H54 (cell line): ENCODE measurements around the gene BMP7.
"Not testable (repeated sequence)": the region's sequence is repeated elsewhere in the genome, so short reads cannot be mapped to it uniquely, and the experiment has no call there.

Experiments used
- DNase-seq: peaks from one replicate; pipeline ENCODE4 v3.0.0; 2011; ENCODE audit warnings: low spot score, mixed read lengths; ENCODE audit not compliant: insufficient read length
- FAIRE-seq: peaks from 3 replicates; lab custom pipeline; 2011; peaks lifted over from hg19 to GRCh38; lab: Jason Lieb, UNC
- POLR2A ChIP-seq: IDR thresholded peaks from 2 replicates; pipeline ENCODE4 v1.6.1; 2011; ENCODE audit warnings: low read depth, mild to moderate bottlenecking, low read length

BMP7 gene

DNA sequence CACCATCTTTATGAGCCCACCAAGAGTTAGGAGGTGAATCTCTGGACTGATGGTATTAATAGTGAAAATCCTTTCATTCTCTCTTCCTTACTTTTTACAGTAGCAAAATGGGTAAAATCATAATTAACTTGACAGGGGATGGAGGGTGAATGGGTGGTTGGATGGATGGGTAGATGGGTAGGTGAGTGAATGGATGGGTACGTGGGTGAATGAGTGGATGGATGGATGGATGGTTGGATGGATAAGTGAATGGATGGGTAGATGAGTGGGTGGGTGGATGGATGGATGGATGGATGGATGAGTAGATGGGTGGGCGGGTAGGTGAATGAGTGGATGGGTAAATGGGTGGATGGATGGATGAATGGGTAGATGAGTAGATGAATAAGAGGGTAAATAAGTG is 63.2 kb downstream of the BMP7 start:
- no peak for FAIRE-seq
- DNase-seq: no peak
- no peak for TF ChIP-seq POLR2A

GRCh38 chr20:57202309-57202708 is 64.1 kb downstream of the BMP7 start:
- TF ChIP-seq POLR2A: no peak
- FAIRE-seq (no peak), DNase-seq (no peak)

- DNase-seq: no peak
- FAIRE-seq: no peak
- TF ChIP-seq POLR2A: no peak
These were observed 65.4 kb downstream of the BMP7 start for GRCh38 chr20:57200882-57201695.

- FAIRE-seq: no peak
- no peak for DNase-seq
- TF ChIP-seq POLR2A: no peak
These were observed 66.6 kb downstream of the BMP7 start for GRCh38 chr20:57199656-57200405.

- DNase-seq: peak; percentile 29
- no peak for FAIRE-seq
- TF ChIP-seq POLR2A: no peak
These were observed 68.0 kb downstream of the BMP7 start for GRCh38 chr20:57198132-57199072.

DNA sequence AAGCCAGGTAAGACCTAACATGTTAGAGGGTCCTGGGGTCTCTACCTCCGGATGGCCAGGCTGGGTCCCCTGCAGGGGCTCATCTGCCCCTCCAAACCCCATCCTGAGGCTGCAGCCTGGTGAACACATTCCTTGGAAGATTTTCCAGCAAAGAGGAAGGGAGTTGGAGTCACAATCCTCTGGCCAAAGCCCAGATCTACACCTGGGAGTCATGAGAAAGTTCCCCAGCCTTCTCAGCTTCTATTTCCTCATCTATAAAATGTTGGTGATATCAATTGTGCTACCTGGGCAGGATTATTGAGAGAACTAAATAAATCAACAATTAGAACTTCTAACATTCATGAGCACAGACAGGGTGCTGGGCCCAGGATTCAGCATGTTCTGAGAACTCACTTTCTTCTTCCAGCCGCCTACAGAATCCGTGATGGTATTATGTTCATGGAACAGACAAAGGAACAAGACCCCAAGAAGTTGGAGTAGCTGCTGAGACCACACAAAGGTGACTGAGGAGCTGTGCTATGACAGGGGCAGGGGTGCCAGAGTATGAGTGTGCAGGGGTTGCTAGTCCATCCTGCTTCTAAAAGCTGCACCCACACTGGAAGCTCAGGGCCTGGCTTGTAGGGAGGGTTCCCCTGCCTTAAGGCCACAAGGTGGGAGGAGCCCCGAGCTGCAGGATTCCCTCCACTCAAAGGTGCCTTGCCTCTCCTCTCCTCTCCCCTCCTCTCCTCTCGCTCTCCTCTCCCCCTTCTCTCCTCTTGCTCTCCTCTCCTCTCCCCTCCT is 68.9 kb downstream of the BMP7 start:
- TF ChIP-seq POLR2A: no peak
- FAIRE-seq: no peak
- DNase-seq: no peak

- DNase-seq: no peak
- no peak for FAIRE-seq
- TF ChIP-seq POLR2A: no peak
These were observed 70.9 kb downstream of the BMP7 start for GRCh38 chr20:57195469-57196100.

GRCh38 chr20:57195023-57195422 is 71.4 kb downstream of the BMP7 start:
- DNase-seq (no peak), FAIRE-seq (no peak)
- TF ChIP-seq POLR2A: no peak

- DNase-seq (no peak), FAIRE-seq (no peak)
- no peak for TF ChIP-seq POLR2A
These were observed 72.3 kb downstream of the BMP7 start for GRCh38 chr20:57194154-57194553.

- DNase-seq: no peak
- no peak for TF ChIP-seq POLR2A
- no peak for FAIRE-seq
These were observed 73.3 kb downstream of the BMP7 start for GRCh38 chr20:57193094-57193493.

DNA sequence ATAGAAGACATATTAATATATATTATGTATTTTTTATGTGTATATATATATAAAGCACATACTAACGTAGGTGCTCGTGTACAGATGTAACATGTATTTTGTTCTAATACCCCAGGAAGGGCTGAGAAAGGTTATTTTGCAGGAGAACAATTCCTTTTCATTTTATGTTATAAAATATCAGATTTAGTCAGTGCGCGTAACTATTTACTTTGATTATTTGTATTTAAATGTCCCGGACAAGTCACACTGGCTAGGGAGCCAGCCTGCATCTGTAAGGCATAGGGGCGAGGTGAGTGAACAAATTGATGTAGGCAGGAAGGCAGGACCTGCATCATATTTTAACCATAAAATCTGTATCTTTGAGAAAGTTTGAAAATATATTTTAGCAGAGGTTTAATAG is 74.1 kb downstream of the BMP7 start:
- no peak for DNase-seq
- TF ChIP-seq POLR2A: no peak
- FAIRE-seq: no peak

- not testable (repeated sequence) for FAIRE-seq, DNase-seq
These were observed 75.2 kb downstream of the BMP7 start for GRCh38 chr20:57191265-57191638.
